ENCODE data around the gene TMPRSS12. TPM values are rescaled to one million over a fixed set of nuclear protein-coding genes. Genes with fewer than 3 reads are reported as not detected.

TMPRSS12 gene
- total and polyA plus RNA-seq, 2 donors (not counting 1 experiment from before 2014, with no cell fraction given): not detected

DNA sequence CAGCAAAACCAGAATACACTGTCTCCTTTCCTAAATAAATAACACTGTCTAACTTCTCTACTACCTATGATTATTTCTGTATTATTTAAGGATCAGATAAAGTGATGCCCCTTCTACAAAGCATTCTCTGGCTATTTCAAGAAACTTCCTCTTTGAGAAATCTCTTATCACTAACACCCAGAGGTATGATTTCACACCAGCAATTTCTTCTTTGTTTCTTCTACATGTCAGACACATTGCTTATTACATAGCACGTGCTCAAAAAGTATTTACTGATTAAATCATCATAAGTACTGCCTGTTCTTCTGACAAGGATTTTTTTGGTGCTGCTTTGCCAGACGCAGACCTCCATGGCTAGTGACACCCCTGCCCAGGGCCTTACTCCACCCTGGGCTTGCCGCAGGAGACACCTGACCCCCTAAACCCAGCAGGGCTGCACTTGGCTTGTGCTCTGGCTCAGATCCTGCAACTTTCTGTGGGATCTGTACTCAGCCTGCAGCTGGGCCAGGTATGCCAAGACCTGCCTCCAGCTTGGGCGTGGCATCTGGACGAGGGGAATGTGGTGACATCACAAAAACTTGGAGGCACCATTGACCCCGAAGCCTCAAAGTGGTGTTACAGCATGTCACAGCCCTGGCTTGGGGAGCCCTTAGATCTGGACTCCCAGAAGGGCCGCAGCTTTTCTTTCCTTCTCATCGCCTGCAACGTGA, 94.2 kb downstream of the TMPRSS12 start:
- Mint-ChIP-seq H3K4me3 (no peak overlapping the region), H3K27me3 (no peaks in the 10 kb centered on the region), H3K4me1 (peaks cover 39% of the 10 kb centered on the region), H3K27ac (no peak overlapping the region), H3K9me3 (ENCODE audit: insufficient read depth) (no peaks in the 10 kb centered on the region)
- no peak overlapping the region for H3K4me3 ChIP-seq (ENCODE audit: control extremely low read depth in 1 of 5, extremely low read depth in 1 of 5, insufficient read depth in 1 of 5, low read depth in 2 of 5, low read length in 4 of 5)
- H3K36me3 ChIP-seq (replicated peaks in 1 of 2; ENCODE audit: control extremely low read depth in 1 of 2, control insufficient read depth in 1 of 2, extremely low read depth in 1 of 2, insufficient read depth in 2 of 2, low read length in 1 of 2): peaks cover 0 to 31% of the 10 kb centered on the region in 2 experiments
- ChIA-PET CTCF (no interaction called here), POLR2A (interaction anchor here (0.6 kb wide), 1 partner anchor 383 kb away, joined by 4 read pairs; no protein-coding TSS in a partner anchor)
- H3K9ac ChIP-seq (ENCODE audit: low read length): no peak overlapping the region
- intact Hi-C loops (cut with micrococcal nuclease): no loop called here
- H3K9me3 ChIP-seq (ENCODE audit: control extremely low read depth in 1 of 3, control insufficient read depth in 2 of 3, insufficient read depth in 1 of 3, low read length in 2 of 3): peaks cover 0 to 22% (median 17%) of the 10 kb centered on the region in 3 donors
- ATAC-seq (ENCODE audit: low read depth) (no peak), DNase-seq (no peak)
- WGBS (ENCODE audit: insufficient coverage): 92% methylated on average over 8 of the region's 9 CpGs
- H3K4me2 ChIP-seq (replicated peaks; ENCODE audit: low read depth, low read length, poor library complexity, severe bottlenecking): no peak overlapping the region
- no peaks in the 10 kb centered on the region for H3K79me2 ChIP-seq (ENCODE audit: control insufficient read depth, insufficient read depth, low read length)
- TF ChIP-seq, protein P1, sequence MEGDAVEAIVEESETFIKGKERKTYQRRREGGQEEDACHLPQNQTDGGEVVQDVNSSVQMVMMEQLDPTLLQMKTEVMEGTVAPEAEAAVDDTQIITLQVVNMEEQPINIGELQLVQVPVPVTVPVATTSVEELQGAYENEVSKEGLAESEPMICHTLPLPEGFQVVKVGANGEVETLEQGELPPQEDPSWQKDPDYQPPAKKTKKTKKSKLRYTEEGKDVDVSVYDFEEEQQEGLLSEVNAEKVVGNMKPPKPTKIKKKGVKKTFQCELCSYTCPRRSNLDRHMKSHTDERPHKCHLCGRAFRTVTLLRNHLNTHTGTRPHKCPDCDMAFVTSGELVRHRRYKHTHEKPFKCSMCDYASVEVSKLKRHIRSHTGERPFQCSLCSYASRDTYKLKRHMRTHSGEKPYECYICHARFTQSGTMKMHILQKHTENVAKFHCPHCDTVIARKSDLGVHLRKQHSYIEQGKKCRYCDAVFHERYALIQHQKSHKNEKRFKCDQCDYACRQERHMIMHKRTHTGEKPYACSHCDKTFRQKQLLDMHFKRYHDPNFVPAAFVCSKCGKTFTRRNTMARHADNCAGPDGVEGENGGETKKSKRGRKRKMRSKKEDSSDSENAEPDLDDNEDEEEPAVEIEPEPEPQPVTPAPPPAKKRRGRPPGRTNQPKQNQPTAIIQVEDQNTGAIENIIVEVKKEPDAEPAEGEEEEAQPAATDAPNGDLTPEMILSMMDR (IDR thresholded peaks at IDR 0.05): no peak
- no peak for TF ChIP-seq EZH2 (IDR thresholded peaks at IDR 0.05; ENCODE audit: borderline replicate concordance, insufficient read depth, low read depth, low read length, poor library complexity, severe bottlenecking)
- H2AFZ ChIP-seq (ENCODE audit: insufficient read depth, low read depth, low read length, poor library complexity, severe bottlenecking): no peak overlapping the region
- H4K20me1 ChIP-seq (ENCODE audit: control insufficient read depth, insufficient read depth, low read length, poor library complexity, severe bottlenecking): peaks cover 18% of the 10 kb centered on the region
- H3K4me1 ChIP-seq (ENCODE audit: control insufficient read depth in 2 of 2, insufficient read depth in 2 of 2, low read length in 2 of 2): peaks cover 19 to 21% of the 10 kb centered on the region in 2 donors
- no peaks in the 10 kb centered on the region for H3K27me3 ChIP-seq (replicated peaks in 1 of 4; ENCODE audit: control extremely low read depth in 1 of 4, control insufficient read depth in 3 of 4, insufficient read depth in 4 of 4, low read length in 3 of 4)
- no peak overlapping the region for H3K27ac ChIP-seq (ENCODE audit: low read length in 2 of 2)

Small RNA genes lying within 50 kb of the gene (small RNA-seq; reads per million reads assigned to genes)
- gene AC013244.2 (ENCODE audit: insufficient read length, low read depth, low replicate concordance) (not detected), gene RN7SL519P (ENCODE audit: insufficient read length, low read depth, low replicate concordance) (not detected)

Other genes with a start within 250 kb of the TMPRSS12 start
- 39.5 and 45.4 TPM in 2 replicates for gene ATF1, start 78.8 kb upstream of the TMPRSS12 start, total RNA-seq
- 8.7 and 17.2 TPM in 2 replicates for gene ATF1, start 78.8 kb upstream of the TMPRSS12 start, polyA plus RNA-seq
- not detected in 2 replicates for gene HIGD1C, start 109.6 kb downstream of the TMPRSS12 start, total RNA-seq
- not detected in 2 replicates for gene HIGD1C, start 109.6 kb downstream of the TMPRSS12 start, polyA plus RNA-seq
- 42.0 and 45.7 TPM in 2 replicates for gene SLC11A2, start 183.5 kb downstream of the TMPRSS12 start, total RNA-seq
- gene SLC11A2, start 183.5 kb downstream of the TMPRSS12 start, polyA plus RNA-seq: 19.7 and 21.9 TPM in 2 replicates
- gene LETMD1, start 205.4 kb downstream of the TMPRSS12 start, total RNA-seq: 101 and 105 TPM in 2 replicates
- gene LETMD1, start 205.4 kb downstream of the TMPRSS12 start, polyA plus RNA-seq: 94.7 and 98.3 TPM in 2 replicates
- gene CSRNP2, start 240.7 kb downstream of the TMPRSS12 start, total RNA-seq: 49.8 and 52.3 TPM in 2 replicates
- gene CSRNP2, start 240.7 kb downstream of the TMPRSS12 start, polyA plus RNA-seq: 10.0 and 10.3 TPM in 2 replicates

Data from B cell (primary cell).